Muscle layer of duodenum (tissue), 2 donors: ENCODE results near the gene SNRPD1.
"Not testable (repeated sequence)": the region's sequence is repeated elsewhere in the genome, so short reads cannot be mapped to it uniquely, and the experiment has no call there.

Source experiments
- H3K27ac ChIP-seq: one replicate; pipeline ENCODE4 v1.7.0; 2013; ENCODE audit warnings: mild to moderate bottlenecking, low read length
- H3K27me3 ChIP-seq: one replicate; pipeline ENCODE4 v1.7.0; 2013; ENCODE audit warnings: low read depth, mild to moderate bottlenecking, control low read depth, low read length
- H3K36me3 ChIP-seq, 2 donors: one replicate each; pipeline ENCODE4 v1.7.0; 2013; ENCODE audit warnings: low read length in 2 of 2, control low read depth in 1 of 2, mild to moderate bottlenecking in 1 of 2; ENCODE audit not compliant: insufficient read depth in 2 of 2, control insufficient read depth in 1 of 2
- H3K4me1 ChIP-seq, 2 donors: one replicate each; pipeline ENCODE4 v1.7.0; 2013; ENCODE audit warnings: low read length in 2 of 2, mild to moderate bottlenecking in 2 of 2, control low read depth in 1 of 2, moderate library complexity in 1 of 2; ENCODE audit not compliant: insufficient read depth in 2 of 2, control insufficient read depth in 1 of 2
- H3K4me3 ChIP-seq, 2 donors: one replicate each; pipeline ENCODE4 v1.7.0; 2013; ENCODE audit warnings: low read length in 2 of 2, low read depth in 1 of 2, mild to moderate bottlenecking in 1 of 2
- H3K9me3 ChIP-seq, 2 donors: one replicate each; pipeline ENCODE4 v1.7.0; 2013; ENCODE audit warnings: low read length in 2 of 2, control low read depth in 1 of 2, mild to moderate bottlenecking in 1 of 2; ENCODE audit not compliant: control insufficient read depth in 1 of 2
- donor health status: healthy.

Gene SNRPD1

DNA sequence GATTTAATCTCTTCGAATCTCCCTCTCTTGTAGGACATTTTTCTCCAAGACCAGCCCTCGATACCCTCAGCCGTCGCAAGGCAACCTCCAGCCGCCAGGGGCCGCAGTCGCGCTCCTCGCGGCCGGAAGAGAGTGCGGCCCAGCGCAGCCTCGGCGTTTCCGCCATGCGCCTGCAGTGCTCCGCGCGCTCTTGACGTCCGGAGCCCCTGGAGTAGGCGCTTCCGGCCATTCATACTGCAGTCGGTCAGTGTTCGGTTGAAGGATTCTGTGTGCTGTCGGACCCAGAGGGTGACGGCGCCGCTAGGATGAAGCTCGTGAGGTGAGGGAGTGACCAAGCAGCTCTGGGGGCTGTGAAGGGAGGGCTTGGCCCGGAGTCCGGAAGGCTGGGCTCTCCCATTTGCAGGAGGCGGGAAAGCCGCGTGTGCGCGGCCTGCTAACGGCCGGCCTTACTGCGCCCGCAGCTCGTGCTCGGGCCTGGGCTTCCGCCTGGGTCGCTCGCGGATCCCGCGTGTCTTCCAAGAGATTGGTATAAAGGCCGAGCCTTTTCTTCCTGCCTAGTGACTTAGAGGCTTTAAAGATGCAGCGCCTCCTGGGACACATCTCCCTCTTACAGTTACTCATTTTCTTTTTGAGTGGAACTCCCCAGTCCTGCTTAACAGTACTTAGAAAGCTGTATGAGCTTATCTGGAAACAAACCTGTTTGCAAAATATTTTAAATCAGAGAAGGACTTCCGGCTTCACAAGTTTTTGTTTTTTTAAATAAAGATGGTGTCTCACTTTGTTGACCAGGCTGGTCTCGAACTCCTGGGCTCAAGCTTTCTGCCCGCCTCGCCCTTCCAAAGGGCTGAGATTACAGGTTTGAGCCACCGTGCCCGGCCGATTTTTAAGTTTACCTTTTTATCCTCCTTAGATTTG, at the start of gene SNRPD1:
Gene SNRPD1, plus strand, starts transcription at position 190 of the 915 bp plus-strand sequence. Its CDS starts 116 bp downstream, at position 306.
- Histone ChIP-seq H3K4me3 (peak within 1 kb of the TSS; percentile 72 to 86), H3K9me3 (no peaks in the 10 kb centered on the region), H3K27me3 (no peaks in the 10 kb centered on the region), H3K27ac (peak within 1 kb of the TSS; percentile 87), H3K36me3 (peaks cover 0 to 6% of the 10 kb centered on the region in 2 donors), H3K4me1 (peaks cover 0 to 11% of the 10 kb centered on the region in 2 donors)

DNA sequence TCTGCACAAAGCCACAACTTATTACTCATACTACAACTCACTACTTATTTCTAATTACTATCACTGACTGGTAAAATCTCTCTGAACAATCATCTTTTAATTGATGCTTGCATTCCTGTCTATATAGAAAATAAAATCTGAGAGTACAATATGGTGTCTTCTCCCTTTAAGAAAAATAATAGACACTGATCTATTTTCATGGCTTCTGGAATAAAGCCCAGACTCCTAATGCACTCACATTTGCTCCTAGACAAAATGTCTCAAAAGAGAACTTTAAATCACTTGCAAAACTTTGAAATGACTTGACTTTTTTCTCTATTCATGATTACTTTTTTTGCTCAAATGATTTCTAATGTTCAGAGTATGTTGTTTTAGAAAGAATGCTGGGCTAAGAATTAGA, 40.3 kb upstream of the SNRPD1 start:
- Histone ChIP-seq H3K4me1 (no peaks in the 10 kb centered on the region), H3K4me3 (no peak overlapping the region), H3K36me3 (peaks cover 16 to 25% of the 10 kb centered on the region in 2 donors), H3K27me3 (no peaks in the 10 kb centered on the region), H3K27ac (no peak overlapping the region), H3K9me3 (no peaks in the 10 kb centered on the region)

DNA sequence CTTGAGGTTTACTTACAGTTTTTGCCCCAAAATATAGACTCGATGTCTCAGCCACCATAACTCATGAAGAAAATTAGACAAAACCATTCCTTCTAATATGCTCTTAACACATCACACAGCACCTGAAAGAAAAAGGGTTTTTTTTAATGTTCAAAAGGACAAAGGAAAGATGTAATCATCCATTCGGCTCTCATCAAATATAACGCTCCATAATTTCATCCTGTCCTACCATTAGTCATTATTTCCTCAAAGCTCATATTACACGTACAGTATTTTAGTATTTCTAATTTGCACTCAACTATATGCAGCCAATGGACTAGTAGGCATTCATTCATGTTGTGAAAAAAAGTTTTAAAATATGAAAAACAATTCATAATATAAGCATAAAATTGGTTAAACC, 36.5 kb upstream of the SNRPD1 start:
- no peaks in the 10 kb centered on the region for H3K27me3 ChIP-seq
- peaks cover 11 to 25% of the 10 kb centered on the region in 2 donors for H3K36me3 ChIP-seq
- H3K9me3 ChIP-seq = no peaks in the 10 kb centered on the region
- H3K27ac ChIP-seq = no peak overlapping the region
- no peaks in the 10 kb centered on the region for H3K4me1 ChIP-seq
- H3K4me3 ChIP-seq = no peak overlapping the region

DNA sequence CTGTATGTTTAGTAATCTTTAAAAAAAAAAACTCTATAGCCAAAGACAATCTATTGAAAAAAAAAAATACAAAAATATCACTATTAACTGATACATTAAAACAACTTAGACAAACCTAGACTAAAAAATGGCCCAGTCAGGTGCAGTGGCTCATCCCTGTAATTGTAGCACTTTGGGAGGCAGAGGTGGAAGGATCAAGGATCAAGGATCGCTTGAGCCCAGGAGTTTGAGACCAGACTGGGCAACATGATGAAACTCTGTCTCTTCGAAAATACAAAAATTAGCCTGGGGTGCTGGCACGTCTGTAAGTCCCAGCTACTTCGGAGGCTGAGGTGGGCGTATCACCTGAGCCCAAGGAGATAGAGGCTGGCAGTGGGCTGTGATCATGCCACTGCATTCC, 27.7 kb upstream of the SNRPD1 start:
- H3K9me3 ChIP-seq = no peaks in the 10 kb centered on the region
- H3K4me1 ChIP-seq = no peaks in the 10 kb centered on the region
- peaks cover 0 to 7% of the 10 kb centered on the region in 2 donors for H3K36me3 ChIP-seq

DNA sequence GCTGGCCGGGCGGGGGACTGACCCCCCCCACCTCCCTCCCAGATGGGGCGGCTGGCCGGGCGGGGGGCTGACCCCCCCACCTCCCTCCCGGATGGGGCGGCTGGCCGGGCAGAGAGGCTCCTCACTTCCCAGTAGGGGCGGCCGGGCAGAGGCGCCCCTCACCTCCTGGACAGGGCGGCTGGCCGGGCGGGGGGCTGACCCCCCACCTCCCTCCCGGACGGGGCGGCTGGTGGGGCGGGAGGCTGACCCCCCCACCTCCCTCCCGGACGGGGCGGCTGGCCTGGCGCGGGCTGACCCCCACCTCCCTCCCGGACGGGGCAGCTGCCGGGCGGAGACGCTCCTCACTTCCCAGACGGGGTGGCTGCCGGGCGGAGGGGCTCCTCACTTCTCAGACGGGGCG, 19.8 kb upstream of the SNRPD1 start:
- H3K27ac ChIP-seq, H3K4me1 ChIP-seq, H3K36me3 ChIP-seq, H3K4me3 ChIP-seq, H3K27me3 ChIP-seq, H3K9me3 ChIP-seq: not testable (repeated sequence)

More for the DNA sequence above, 27.7 kb upstream of the SNRPD1 start:
- H3K27me3 ChIP-seq = no peaks in the 10 kb centered on the region
- H3K4me3 ChIP-seq = no peak overlapping the region
- H3K27ac ChIP-seq = no peak overlapping the region

DNA sequence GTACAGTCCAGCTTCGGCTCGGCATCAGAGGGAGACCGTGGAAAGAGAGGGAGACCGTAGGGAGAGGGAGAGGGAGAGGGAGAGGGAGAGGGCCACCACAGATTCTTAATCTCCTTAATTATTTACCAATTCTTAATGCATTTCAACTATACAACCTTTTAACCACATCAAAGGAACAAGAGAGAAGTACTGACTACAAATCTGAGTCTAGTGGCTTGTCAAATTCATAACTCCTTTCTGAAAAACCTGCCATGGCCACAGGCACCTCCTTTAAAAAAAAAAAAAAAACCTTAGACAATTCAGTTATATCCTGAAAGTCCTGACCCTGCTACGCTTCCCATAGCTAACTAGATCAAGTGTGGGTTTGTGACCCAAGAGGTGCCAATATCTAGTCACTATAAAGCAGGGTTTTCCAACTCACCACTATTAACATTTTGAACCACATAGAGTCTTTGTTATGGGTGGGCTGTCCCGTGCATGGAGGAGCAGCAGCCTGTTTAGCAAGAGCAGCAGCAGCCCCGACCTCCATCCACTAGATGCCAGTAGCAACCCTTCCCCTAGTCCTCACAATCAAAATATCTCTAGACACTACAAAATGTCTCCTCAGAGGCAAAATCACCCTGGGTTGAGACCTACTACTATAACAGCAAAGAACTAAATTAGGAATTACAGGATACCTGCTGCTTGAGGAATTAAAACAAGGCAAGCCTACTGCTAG, 18.4 kb upstream of the SNRPD1 start:
- Histone ChIP-seq H3K4me1 (no peaks in the 10 kb centered on the region), H3K27me3 (no peaks in the 10 kb centered on the region), H3K36me3 (no peaks in the 10 kb centered on the region), H3K4me3 (no peak overlapping the region), H3K9me3 (no peaks in the 10 kb centered on the region), H3K27ac (no peak overlapping the region)

DNA sequence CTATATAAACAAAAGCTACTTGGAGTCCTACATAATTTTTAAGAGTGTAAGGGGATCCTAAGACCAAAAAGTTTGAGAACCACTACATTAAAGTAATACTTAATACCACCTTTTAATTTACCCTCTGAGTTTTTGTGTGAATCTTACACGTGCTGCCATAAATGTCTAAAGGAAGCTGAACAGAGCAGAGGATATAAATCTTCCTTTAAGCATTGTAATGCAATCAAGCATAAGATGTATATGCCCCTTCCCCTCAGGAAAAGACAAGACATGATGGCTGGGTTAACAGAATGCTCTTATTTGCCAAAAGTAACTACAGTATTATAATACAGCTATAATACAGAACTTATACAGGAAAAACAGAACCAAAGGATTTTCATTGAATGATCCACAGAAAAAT, 14.5 kb upstream of the SNRPD1 start:
- H3K27ac ChIP-seq = no peak overlapping the region
- H3K36me3 ChIP-seq = peaks cover 0 to 4% of the 10 kb centered on the region in 2 donors
- no peaks in the 10 kb centered on the region for H3K9me3 ChIP-seq
- no peaks in the 10 kb centered on the region for H3K27me3 ChIP-seq
- H3K4me1 ChIP-seq = peaks cover 0 to 7% of the 10 kb centered on the region in 2 donors
- no peak overlapping the region for H3K4me3 ChIP-seq

DNA sequence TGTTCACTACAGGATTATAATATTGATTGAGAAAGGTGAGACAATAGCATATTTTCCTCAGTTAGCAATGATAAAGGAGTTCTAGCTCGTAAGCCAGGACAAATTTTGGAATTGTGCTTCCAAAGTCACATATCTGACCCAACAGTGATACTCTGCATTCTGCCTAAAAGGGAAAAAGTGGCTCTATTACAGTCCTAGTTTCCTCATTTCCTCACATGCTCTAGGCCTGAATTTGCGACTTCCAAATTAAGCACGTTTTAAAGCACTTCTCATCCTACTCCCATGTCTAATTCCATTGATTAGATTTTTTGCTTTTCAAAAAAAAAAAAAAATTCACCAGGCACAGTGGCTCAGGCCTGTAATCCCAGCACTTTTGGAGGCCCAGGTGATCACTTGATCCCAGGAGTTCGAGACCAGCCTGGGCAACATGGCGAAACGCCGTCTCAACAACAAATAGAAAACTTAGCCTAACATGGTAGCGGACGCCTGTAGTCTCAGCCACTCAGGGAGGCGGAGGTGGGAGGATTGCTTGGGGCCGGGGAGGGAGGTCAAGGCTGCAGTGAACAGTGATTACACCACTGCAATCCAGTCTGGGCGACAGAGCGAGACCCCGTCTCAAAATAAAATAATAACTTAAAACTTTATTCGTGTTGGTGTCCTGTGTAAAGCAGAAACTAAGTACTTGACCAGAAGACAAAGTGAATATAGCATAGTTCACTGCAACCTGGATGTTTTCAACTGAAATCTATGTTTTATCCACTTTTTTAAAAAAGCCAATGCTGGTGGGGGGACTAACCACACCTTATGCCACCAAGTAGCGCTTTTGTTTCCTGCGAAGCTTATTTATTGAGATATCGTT, 13.2 kb upstream of the SNRPD1 start:
- Histone ChIP-seq H3K9me3 (no peaks in the 10 kb centered on the region), H3K27ac (peak overlapping the region; percentile 97), H3K27me3 (no peaks in the 10 kb centered on the region), H3K36me3 (peaks cover 0 to 4% of the 10 kb centered on the region in 2 donors), H3K4me3 (peak overlapping the region; percentile 84 to 91), H3K4me1 (peaks cover 0 to 7% of the 10 kb centered on the region in 2 donors)

DNA sequence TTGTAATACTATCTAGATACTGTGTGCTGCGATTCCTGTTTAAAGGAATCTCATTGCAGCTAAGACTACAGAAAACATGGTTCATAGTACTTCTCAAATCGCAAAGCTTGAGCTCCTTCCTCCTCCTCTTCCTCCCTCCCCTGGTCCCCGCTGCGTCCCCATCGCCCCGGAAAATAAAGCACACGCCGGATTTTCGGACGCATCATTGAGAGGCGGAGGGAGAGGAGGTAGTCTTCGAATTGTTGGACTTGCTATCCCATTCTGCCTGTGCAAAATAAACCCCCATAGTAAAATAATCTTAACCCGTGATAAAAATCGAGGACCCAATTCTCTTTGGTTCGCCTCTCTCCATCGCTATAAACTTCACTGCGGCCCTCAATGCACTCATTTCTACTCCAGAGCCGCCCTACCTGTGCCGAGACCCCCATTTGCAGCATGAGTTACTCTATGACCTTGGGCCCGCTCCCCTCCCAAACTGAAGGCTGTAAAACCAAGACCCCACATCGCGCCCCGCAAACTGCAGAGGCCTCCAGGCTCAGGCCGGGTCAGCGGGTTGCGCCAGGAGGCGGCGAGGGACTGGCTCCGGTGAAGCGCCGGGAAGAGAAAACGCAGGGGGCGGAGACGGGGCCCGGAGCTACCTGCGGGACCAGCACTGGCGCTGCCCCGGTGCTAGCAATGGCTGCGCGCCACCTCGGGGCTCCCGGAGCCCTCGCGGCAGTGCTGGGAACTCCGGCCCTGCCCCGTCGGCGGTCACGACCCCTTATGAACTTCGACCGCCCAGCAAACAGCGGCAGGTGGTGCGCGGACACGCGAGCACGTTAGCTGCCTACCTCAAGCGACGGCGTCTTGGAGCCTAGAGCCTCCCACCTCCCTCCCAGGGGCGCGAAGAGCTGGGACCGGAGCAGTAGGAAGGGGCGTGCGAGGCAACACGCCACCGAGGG, 12.3 kb upstream of the SNRPD1 start:
- Histone ChIP-seq H3K27me3 (no peaks in the 10 kb centered on the region), H3K9me3 (no peaks in the 10 kb centered on the region), H3K36me3 (peaks cover 0 to 4% of the 10 kb centered on the region in 2 donors), H3K4me1 (peaks cover 0 to 7% of the 10 kb centered on the region in 2 donors), H3K4me3 (peak overlapping the region; percentile 84 to 91), H3K27ac (peak overlapping the region; percentile 97)
